T-cell (primary cell): ENCODE measurements around the gene PLXND1. TPM values are rescaled to one million over a fixed set of nuclear protein-coding genes. Genes with fewer than 3 reads are reported as not detected.

ENCODE experiments used
- ATAC-seq, 4 experiments: fragments of 200-7000 bp in 3 of 4; fragments of 150-1000 bp in 1 of 4; cut with Tn5 transposase; replicated peaks in 1 of 4; 1 replicate in 3 of 4; 2 replicates in 1 of 4; pipeline ENCODE4 v1.10.0; 2021; ENCODE audit warnings: moderate library complexity in 3 of 4, mild to moderate bottlenecking in 2 of 4, moderate number of reproducible peaks in 1 of 4
- CTCF ChIA-PET, 2 donors: fragments of 300-600 bp; sonication (Branson Sonifier 250); formaldehyde crosslinking; loops; one replicate each; lab custom pipeline; 2022; ENCODE audit warnings: antibody characterized with exemption in 2 of 2; lab: Charles Lee
- POLR2A ChIA-PET, 2 donors: fragments of 300-600 bp; sonication (Branson Sonifier 250); formaldehyde crosslinking; loops; one replicate each; lab custom pipeline; 2022; ENCODE audit warnings: antibody characterized with exemption in 2 of 2; lab: Charles Lee
- DNase-seq, 35 experiments: peaks; one replicate each; pipeline versions ENCODE4 v3.0.0 to v3.0.0-alpha.2; 2013 to 2023
- H3K27ac ChIP-seq: one replicate; pipeline ENCODE4 v1.5.1; 2013; ENCODE audit warnings: low read length
- H3K27me3 ChIP-seq, 2 experiments: replicated peaks in 1 of 2; 1 replicate in 1 of 2; 2 replicates in 1 of 2; pipeline versions ENCODE4 v1.6.1 to v1.7.0; 2013; ENCODE audit warnings: low read length in 1 of 2, mixed read lengths in 1 of 2; ENCODE audit not compliant: control insufficient read depth in 2 of 2, insufficient read depth in 2 of 2; ENCODE audit errors: extremely low read depth in 1 of 2
- H3K36me3 ChIP-seq, 2 donors: 1 replicate in 1 of 2; 2 replicates in 1 of 2; pipeline versions ENCODE4 v1.6.1 to v1.7.0; 2013; ENCODE audit warnings: low read length in 1 of 2; ENCODE audit not compliant: control insufficient read depth in 2 of 2, insufficient read depth in 1 of 2; ENCODE audit errors: extremely low read depth in 1 of 2
- H3K4me1 ChIP-seq, 2 experiments: 1 replicate in 1 of 2; 2 replicates in 1 of 2; pipeline versions ENCODE4 v1.6.1 to v1.7.0; 2013; ENCODE audit warnings: low read length in 2 of 2, mixed read lengths in 1 of 2; ENCODE audit not compliant: insufficient read depth in 2 of 2, control insufficient read depth in 1 of 2; ENCODE audit errors: extremely low read depth in 1 of 2
- H3K4me3 ChIP-seq, 2 donors: 1 replicate in 1 of 2; 2 replicates in 1 of 2; pipeline versions ENCODE4 v1.5.1 to v1.7.0; 2013; ENCODE audit warnings: mild to moderate bottlenecking in 2 of 2, low read length in 1 of 2, moderate library complexity in 1 of 2; ENCODE audit not compliant: control insufficient read depth in 1 of 2; ENCODE audit errors: extremely low read depth in 1 of 2
- H3K9me3 ChIP-seq: 2 replicates; pipeline ENCODE4 v1.7.0; 2013
- H3K27ac Mint-ChIP-seq, 2 donors: one replicate each; pipeline ENCODE4 v1.8.0; 2020 to 2021; ENCODE audit warnings: mild to moderate bottlenecking in 2 of 2, mixed read lengths in 2 of 2
- H3K27me3 Mint-ChIP-seq, 2 donors: one replicate each; pipeline ENCODE4 v1.8.0; 2021 to 2022; ENCODE audit warnings: mixed read lengths in 2 of 2
- H3K36me3 Mint-ChIP-seq: one replicate; pipeline ENCODE4 v1.8.0; 2021; ENCODE audit warnings: mixed read lengths
- H3K4me1 Mint-ChIP-seq, 3 donors: one replicate each; pipeline ENCODE4 v1.8.0; 2020 to 2022; ENCODE audit warnings: mixed read lengths in 3 of 3, mild to moderate bottlenecking in 1 of 3
- H3K4me3 Mint-ChIP-seq, 3 donors: one replicate each; pipeline ENCODE4 v1.8.0; 2020 to 2022; ENCODE audit warnings: mild to moderate bottlenecking in 3 of 3, mixed read lengths in 3 of 3, moderate library complexity in 3 of 3
- H3K9me3 Mint-ChIP-seq, 3 donors: one replicate each; pipeline ENCODE4 v1.8.0; 2020 to 2022; ENCODE audit warnings: mixed read lengths in 3 of 3
- WGBS: methylation state at CpG from one replicate; pipeline ENCODE4 v1.1.5; 2013; ENCODE audit warnings: missing lambda C conversion rate; ENCODE audit not compliant: insufficient coverage; 5-methylcytosine and 5-hydroxymethylcytosine counted together
- total RNA-seq, 35 experiments: library from RNA in 6 of 35; stranded (reverse) in 6 of 35; fragments of 120-200 nt in 1 of 35; gene quantifications; one replicate each; pipeline versions ENCODE4 v1.2.1 to v1.2.4 and lab custom pipeline; 2013 to 2026

Gene PLXND1
- total RNA-seq, 5 donors from 2014 or later (not counting 1 experiment from before 2014, with no cell fraction given), result 13.6 to 53.3 (median 44.9) TPM

DNA sequence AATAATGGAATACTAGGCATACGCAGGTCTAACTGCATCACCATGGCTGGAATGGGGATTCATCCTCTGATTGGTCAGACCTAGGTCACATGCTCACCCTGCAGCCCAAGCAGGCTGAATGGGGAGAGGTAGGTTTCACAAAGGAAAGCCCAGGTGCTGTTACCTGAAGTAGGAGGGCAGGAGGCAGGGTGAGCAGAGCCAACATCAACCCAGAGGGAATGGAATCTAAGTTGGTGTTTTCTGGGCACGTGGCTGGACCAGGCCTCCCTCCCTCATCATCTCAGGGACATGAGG, 70.2 kb downstream of the PLXND1 start:
- Histone ChIP-seq H3K4me3 (no peak overlapping the region), H3K36me3 (no peaks in the 10 kb centered on the region), H3K27ac (no peak overlapping the region), H3K9me3 (no peaks in the 10 kb centered on the region), H3K27me3 (peaks cover 0 to 13% of the 10 kb centered on the region in 2 experiments), H3K4me1 (no peaks in the 10 kb centered on the region)
- DNase-seq (no peak), ATAC-seq (no peak)
- ChIA-PET POLR2A (no interaction called here), CTCF (interaction anchor here in 1 of 2 donors (0.6 kb wide), 1 partner anchor 51 kb away, joined by 3 read pairs; no protein-coding TSS in a partner anchor)
- no peaks in the 10 kb centered on the region for H3K9me3 Mint-ChIP-seq
- no peak overlapping the region for H3K27ac Mint-ChIP-seq
- H3K4me3 Mint-ChIP-seq, result no peak overlapping the region
- H3K4me1 Mint-ChIP-seq, result no peaks in the 10 kb centered on the region
- H3K36me3 Mint-ChIP-seq, result no peaks in the 10 kb centered on the region
- 100% methylated on average over 1 of the region's 2 CpGs for WGBS
- H3K27me3 Mint-ChIP-seq, result peaks cover 0 to 2% of the 10 kb centered on the region in 2 donors

DNA sequence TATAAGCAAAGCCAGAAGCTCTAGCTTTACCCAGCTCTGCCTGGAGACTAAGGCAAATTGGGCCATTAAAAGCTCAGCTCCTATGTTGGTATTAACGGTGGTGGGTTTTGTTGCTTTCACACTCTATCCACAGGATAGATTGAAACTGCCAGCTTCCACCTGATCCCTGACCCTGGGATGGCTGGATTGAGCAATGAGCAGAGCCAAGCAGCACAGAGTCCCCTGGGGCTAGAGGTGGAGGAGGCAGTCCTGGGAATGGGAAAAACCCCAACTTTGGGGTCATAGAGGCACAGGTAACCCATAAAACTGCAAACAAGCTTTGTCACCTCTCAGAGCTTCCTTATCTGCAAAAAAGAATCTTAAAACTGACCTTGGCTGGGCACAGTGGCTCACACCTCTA, 71.4 kb downstream of the PLXND1 start:
- ChIA-PET POLR2A (no interaction called here), CTCF (no interaction called here)
- H3K27me3 ChIP-seq, result peaks cover 0 to 15% of the 10 kb centered on the region in 2 experiments
- H3K9me3 ChIP-seq, result no peaks in the 10 kb centered on the region
- DNase-seq (no peak), ATAC-seq (no peak)
- H3K4me1 ChIP-seq, result no peaks in the 10 kb centered on the region
- Mint-ChIP-seq H3K27ac (no peak overlapping the region), H3K9me3 (no peaks in the 10 kb centered on the region), H3K4me3 (no peak overlapping the region), H3K27me3 (peaks cover 0 to 2% of the 10 kb centered on the region in 2 donors), H3K4me1 (no peaks in the 10 kb centered on the region), H3K36me3 (no peaks in the 10 kb centered on the region)
- no peaks in the 10 kb centered on the region for H3K36me3 ChIP-seq
- no CpG with 5 or more reads among the region's 1 CpG for WGBS
- H3K27ac ChIP-seq, result no peak overlapping the region
- H3K4me3 ChIP-seq, result no peak overlapping the region

- no peak overlapping the region for H3K27ac ChIP-seq
- H3K4me3 Mint-ChIP-seq, result no peak overlapping the region
- ATAC-seq, result no peak
- 67% methylated on average over 4 of the region's 4 CpGs for WGBS
- no peak overlapping the region for H3K4me3 ChIP-seq
- no peak for DNase-seq
- POLR2A ChIA-PET, result no interaction called here
- H3K36me3 Mint-ChIP-seq, result no peaks in the 10 kb centered on the region
- H3K27ac Mint-ChIP-seq, result no peak overlapping the region
- H3K9me3 ChIP-seq, result no peaks in the 10 kb centered on the region
- peaks cover 0 to 2% of the 10 kb centered on the region in 2 donors for H3K27me3 Mint-ChIP-seq
- no peaks in the 10 kb centered on the region for H3K4me1 Mint-ChIP-seq
- H3K36me3 ChIP-seq, result no peaks in the 10 kb centered on the region
- CTCF ChIA-PET, result no interaction called here
- H3K4me1 ChIP-seq, result no peaks in the 10 kb centered on the region
- H3K9me3 Mint-ChIP-seq, result no peaks in the 10 kb centered on the region
- peaks cover 0 to 15% of the 10 kb centered on the region in 2 experiments for H3K27me3 ChIP-seq
Measured at GRCh38 chr3:129534428-129535027, 71.9 kb downstream of the PLXND1 start.

- no peaks in the 10 kb centered on the region for H3K36me3 ChIP-seq
- POLR2A ChIA-PET, result no interaction called here
- H3K9me3 Mint-ChIP-seq, result no peaks in the 10 kb centered on the region
- H3K4me1 ChIP-seq, result no peaks in the 10 kb centered on the region
- H3K36me3 Mint-ChIP-seq, result no peaks in the 10 kb centered on the region
- CTCF ChIA-PET, result no interaction called here
- H3K4me3 Mint-ChIP-seq, result no peak overlapping the region
- ATAC-seq (no peak), DNase-seq (no peak)
- H3K27me3 Mint-ChIP-seq, result peaks cover 0 to 2% of the 10 kb centered on the region in 2 donors
- H3K4me1 Mint-ChIP-seq, result no peaks in the 10 kb centered on the region
- no peaks in the 10 kb centered on the region for H3K9me3 ChIP-seq
- no peak overlapping the region for H3K27ac Mint-ChIP-seq
- no peak overlapping the region for H3K27ac ChIP-seq
- H3K4me3 ChIP-seq, result no peak overlapping the region
- peaks cover 0 to 15% of the 10 kb centered on the region in 2 experiments for H3K27me3 ChIP-seq
- WGBS, result 84% methylated on average over 13 of the region's 16 CpGs
Measured at GRCh38 chr3:129533406-129533805, 73.1 kb downstream of the PLXND1 start.

- ATAC-seq (no peak), DNase-seq (no peak)
- no peak overlapping the region for H3K27ac Mint-ChIP-seq
Measured at GRCh38 chr3:129532261-129532660, 74.2 kb downstream of the PLXND1 start.

DNA sequence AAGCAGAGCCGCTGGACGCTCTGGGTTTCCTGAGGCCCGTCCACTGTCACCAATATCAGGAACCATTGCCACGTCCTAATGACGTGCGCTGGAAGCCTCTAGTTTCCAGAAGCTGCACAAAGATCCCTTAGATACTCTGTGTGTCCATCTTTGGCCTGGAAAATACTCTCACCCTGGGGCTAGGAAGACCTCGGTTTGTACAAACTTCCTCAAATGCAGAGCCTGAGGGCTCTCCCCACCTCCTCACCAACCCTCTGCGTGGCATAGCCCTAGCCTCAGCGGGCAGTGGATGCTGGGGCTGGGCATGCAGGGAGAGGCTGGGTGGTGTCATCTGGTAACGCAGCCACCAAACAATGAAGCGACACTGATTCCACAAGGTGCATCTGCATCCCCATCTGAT, 74.8 kb downstream of the PLXND1 start:
- Mint-ChIP-seq H3K4me1 (no peaks in the 10 kb centered on the region), H3K27me3 (peaks cover 0 to 2% of the 10 kb centered on the region in 2 donors), H3K36me3 (no peaks in the 10 kb centered on the region), H3K27ac (no peak overlapping the region), H3K9me3 (no peaks in the 10 kb centered on the region), H3K4me3 (no peak overlapping the region)
- Histone ChIP-seq H3K36me3 (no peaks in the 10 kb centered on the region), H3K9me3 (no peaks in the 10 kb centered on the region), H3K4me3 (no peak overlapping the region), H3K27me3 (peaks cover 0 to 15% of the 10 kb centered on the region in 2 experiments), H3K27ac (no peak overlapping the region), H3K4me1 (no peaks in the 10 kb centered on the region)
- 91% methylated on average over 8 of the region's 11 CpGs for WGBS
- POLR2A ChIA-PET, result no interaction called here
- no peak for ATAC-seq
- DNase-seq, result no peak
- CTCF ChIA-PET, result no interaction called here

More at GRCh38 chr3:129532261-129532660, 74.2 kb downstream of the PLXND1 start:
- Mint-ChIP-seq H3K36me3 (no peaks in the 10 kb centered on the region), H3K9me3 (no peaks in the 10 kb centered on the region), H3K4me1 (no peaks in the 10 kb centered on the region), H3K27me3 (peaks cover 0 to 2% of the 10 kb centered on the region in 2 donors), H3K4me3 (no peak overlapping the region)
- 87% methylated on average over 20 of the region's 20 CpGs for WGBS
- Histone ChIP-seq H3K4me1 (no peaks in the 10 kb centered on the region), H3K36me3 (no peaks in the 10 kb centered on the region), H3K9me3 (no peaks in the 10 kb centered on the region), H3K4me3 (no peak overlapping the region), H3K27ac (no peak overlapping the region), H3K27me3 (peaks cover 0 to 15% of the 10 kb centered on the region in 2 experiments)
- ChIA-PET POLR2A (no interaction called here), CTCF (no interaction called here)

GRCh38 chr3:129530821-129531220, 75.7 kb downstream of the PLXND1 start:
- DNase-seq (no peak), ATAC-seq (no peak)
- POLR2A ChIA-PET, result no interaction called here
- 95% methylated on average over 11 of the region's 13 CpGs for WGBS
- CTCF ChIA-PET, result no interaction called here
- Mint-ChIP-seq H3K9me3 (no peaks in the 10 kb centered on the region), H3K4me3 (no peak overlapping the region), H3K4me1 (no peaks in the 10 kb centered on the region), H3K27ac (no peak overlapping the region), H3K36me3 (no peaks in the 10 kb centered on the region), H3K27me3 (peaks cover 0 to 2% of the 10 kb centered on the region in 2 donors)
- H3K4me1 ChIP-seq, result no peaks in the 10 kb centered on the region
- no peak overlapping the region for H3K4me3 ChIP-seq
- H3K27me3 ChIP-seq, result peaks cover 0 to 15% of the 10 kb centered on the region in 2 experiments
- no peaks in the 10 kb centered on the region for H3K9me3 ChIP-seq
- H3K27ac ChIP-seq, result no peak overlapping the region
- no peaks in the 10 kb centered on the region for H3K36me3 ChIP-seq
